ENCODE results near the gene KIF18A. TPM values are rescaled to one million over a fixed set of nuclear protein-coding genes. Genes with fewer than 3 reads are reported as not detected.

The KIF18A gene
- 10 to 100 TPM; 15.1 to 24.0 TPM for total RNA-seq

DNA sequence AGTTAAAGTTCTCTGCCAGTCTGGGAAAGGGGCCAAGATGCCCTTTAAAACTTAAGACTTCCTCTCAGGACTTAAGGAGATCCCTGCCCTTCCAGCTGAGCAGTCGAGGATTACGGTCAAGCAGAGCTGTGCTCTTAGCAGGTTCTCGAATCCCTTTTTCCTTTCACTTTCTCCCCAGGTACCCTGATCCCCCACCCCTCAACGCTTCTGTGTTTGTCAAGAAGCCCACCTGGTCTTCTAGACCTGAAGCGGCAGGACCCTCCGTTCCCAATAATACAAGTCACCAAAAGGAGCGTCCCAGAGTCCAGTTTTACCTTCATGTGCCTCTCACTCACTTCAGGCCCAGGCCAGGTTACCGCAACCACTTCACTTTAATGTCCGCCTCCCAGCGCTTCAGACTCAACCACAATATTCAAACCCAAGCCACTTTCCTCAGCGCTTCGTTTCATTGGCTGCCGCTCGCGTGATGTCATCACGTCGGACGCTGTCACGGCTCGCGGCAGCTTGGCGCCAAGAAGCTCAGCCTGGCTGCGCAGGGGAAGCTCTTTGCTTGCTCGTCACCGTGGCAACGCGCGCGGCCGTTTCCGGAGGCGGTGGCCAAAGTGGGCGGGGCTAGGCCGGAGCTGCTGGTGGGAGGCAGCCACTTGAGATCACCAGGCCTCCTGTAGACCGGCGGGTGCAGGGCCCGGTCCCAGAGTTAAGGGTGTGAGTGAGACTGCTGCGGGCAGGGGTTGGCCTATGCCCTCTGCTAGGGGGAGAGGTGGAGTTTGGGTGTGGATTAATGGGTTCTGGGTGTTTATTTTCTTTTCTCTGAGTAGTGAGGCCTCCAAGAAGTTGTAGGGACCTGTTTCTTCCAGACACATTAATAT, at the start of gene KIF18A, which contains the start of gene METTL15:
TSS of gene KIF18A (minus strand) at position 407 of the 869 bp plus-strand sequence. CDS start 10,209 bp downstream, outside the sequence.
TSS of gene METTL15 (plus strand) at position 639 of the 869 bp plus-strand sequence. CDS start 4,947 bp downstream, outside the sequence.

Small RNA genes within 50 kb of the gene (small RNA-seq; reads per million reads assigned to genes)
- gene AC023206.1, result 0 reads per million in 2 donors
- gene MIR610, result 0.29 to 0.47 reads per million in 2 donors

Other genes starting within 250 kb of the KIF18A start
- 10 to 100 TPM; 13.1 to 19.3 TPM for gene METTL15, start 232 bp upstream of the KIF18A start, total RNA-seq